Keratinocyte (primary cell): ENCODE results near the gene FRAS1.
"Not testable (repeated sequence)": the region's sequence is repeated elsewhere in the genome, so short reads cannot be mapped to it uniquely, and the experiment has no call there.

ENCODE experiments used
- EZH2 ChIP-seq: IDR thresholded peaks from one replicate; pipeline ENCODE4 v1.6.1; 2012; ENCODE audit warnings: inconsistent platforms, mild to moderate bottlenecking, low read length, moderate library complexity
- TF ChIP-seq, protein P1 (sequence below), 3 experiments: IDR thresholded peaks in 1 of 3; conservative IDR thresholded peaks in 1 of 3; optimal IDR thresholded peaks in 1 of 3; 2 replicates in 2 of 3; 3 replicates in 1 of 3; pipeline versions ENCODE3 to v1.5.1; 2011; ENCODE audit warnings: low read length in 3 of 3, mild to moderate bottlenecking in 3 of 3, moderate library complexity in 2 of 3, control low read depth in 1 of 3, inconsistent platforms in 1 of 3; ENCODE audit not compliant: insufficient read depth in 2 of 3; ENCODE audit errors: extremely low read depth in 1 of 3

DNA sequence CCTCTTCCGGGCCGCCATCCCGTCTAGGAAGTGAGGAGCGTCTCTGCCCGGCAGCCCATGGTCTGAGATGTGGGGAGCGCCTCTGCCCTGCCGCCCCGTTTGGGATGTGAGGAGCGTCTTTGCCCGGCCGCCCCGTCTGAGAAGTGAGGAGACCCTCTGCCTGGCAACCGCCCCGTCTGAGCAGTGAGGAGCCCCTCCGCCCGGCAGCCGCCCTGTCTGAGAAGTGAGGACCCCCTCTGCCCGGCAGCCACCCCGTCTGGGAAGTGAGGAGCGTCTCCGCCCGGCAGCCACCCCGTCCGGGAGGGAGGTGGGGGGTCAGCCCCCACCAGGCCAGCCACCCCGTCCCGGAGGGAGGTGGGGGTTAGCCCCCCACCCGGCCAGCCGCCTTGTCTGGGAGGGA lies 490.8 kb downstream of the FRAS1 start:
- TF ChIP-seq, protein P1, sequence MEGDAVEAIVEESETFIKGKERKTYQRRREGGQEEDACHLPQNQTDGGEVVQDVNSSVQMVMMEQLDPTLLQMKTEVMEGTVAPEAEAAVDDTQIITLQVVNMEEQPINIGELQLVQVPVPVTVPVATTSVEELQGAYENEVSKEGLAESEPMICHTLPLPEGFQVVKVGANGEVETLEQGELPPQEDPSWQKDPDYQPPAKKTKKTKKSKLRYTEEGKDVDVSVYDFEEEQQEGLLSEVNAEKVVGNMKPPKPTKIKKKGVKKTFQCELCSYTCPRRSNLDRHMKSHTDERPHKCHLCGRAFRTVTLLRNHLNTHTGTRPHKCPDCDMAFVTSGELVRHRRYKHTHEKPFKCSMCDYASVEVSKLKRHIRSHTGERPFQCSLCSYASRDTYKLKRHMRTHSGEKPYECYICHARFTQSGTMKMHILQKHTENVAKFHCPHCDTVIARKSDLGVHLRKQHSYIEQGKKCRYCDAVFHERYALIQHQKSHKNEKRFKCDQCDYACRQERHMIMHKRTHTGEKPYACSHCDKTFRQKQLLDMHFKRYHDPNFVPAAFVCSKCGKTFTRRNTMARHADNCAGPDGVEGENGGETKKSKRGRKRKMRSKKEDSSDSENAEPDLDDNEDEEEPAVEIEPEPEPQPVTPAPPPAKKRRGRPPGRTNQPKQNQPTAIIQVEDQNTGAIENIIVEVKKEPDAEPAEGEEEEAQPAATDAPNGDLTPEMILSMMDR (optimal IDR thresholded peaks at IDR 0.05 in 1 of 3, IDR thresholded peaks at IDR 0.05 in 1 of 3, conservative IDR thresholded peaks at IDR 0.05 in 1 of 3; ENCODE audit: extremely low read depth in 1 of 3, insufficient read depth in 2 of 3, low read length in 3 of 3): not testable (repeated sequence)
- TF ChIP-seq EZH2: not testable (repeated sequence)
